CD14-positive monocyte (primary cell): Measurements from ENCODE around the gene POP4. TPM values are rescaled to one million over a fixed set of nuclear protein-coding genes. Genes with fewer than 3 reads are reported as not detected.
A peak's percentile ranks its signal among the peaks of the same experiment; 100 is the strongest.

Experiments used
- DNase-seq, 3 donors: peaks; one replicate each; pipeline ENCODE4 v3.0.0-alpha.2; 2011 to 2022
- H2AFZ ChIP-seq: 2 replicates; pipeline ENCODE4 v1.6.0; 2012; ENCODE audit warnings: mild to moderate bottlenecking, low read depth, low read length, inconsistent platforms; ENCODE audit not compliant: insufficient read depth, poor library complexity, severe bottlenecking
- H3K27ac ChIP-seq, 2 donors: 1 replicate in 1 of 2; 2 replicates in 1 of 2; pipeline ENCODE4 v1.5.1; 2012 to 2013; ENCODE audit warnings: low read length in 2 of 2, control low read depth in 1 of 2, inconsistent platforms in 1 of 2, low read depth in 1 of 2, mild to moderate bottlenecking in 1 of 2
- H3K27me3 ChIP-seq, 2 donors: one replicate each; pipeline versions ENCODE4 v1.6.0 to v1.6.1; 2011 to 2013; ENCODE audit warnings: low read length in 2 of 2; ENCODE audit not compliant: control insufficient read depth in 2 of 2, insufficient read depth in 2 of 2
- H3K36me3 ChIP-seq, 2 donors: replicated peaks in 1 of 2; 1 replicate in 1 of 2; 2 replicates in 1 of 2; pipeline versions ENCODE4 v1.5.1 to v1.6.1; 2012 to 2013; ENCODE audit warnings: low read length in 2 of 2, control low read depth in 1 of 2, inconsistent platforms in 1 of 2, mild to moderate bottlenecking in 1 of 2; ENCODE audit not compliant: insufficient read depth in 2 of 2, control insufficient read depth in 1 of 2
- H3K4me1 ChIP-seq, 2 donors: 1 replicate in 1 of 2; 2 replicates in 1 of 2; pipeline versions ENCODE4 v1.5.1 to v1.6.1; 2012 to 2013; ENCODE audit warnings: low read length in 2 of 2, control low read depth in 1 of 2, inconsistent platforms in 1 of 2, mild to moderate bottlenecking in 1 of 2, moderate library complexity in 1 of 2; ENCODE audit not compliant: insufficient read depth in 2 of 2, control insufficient read depth in 1 of 2
- H3K4me2 ChIP-seq: replicated peaks from 2 replicates; pipeline ENCODE3; 2012; ENCODE audit warnings: low read length, moderate library complexity, mild to moderate bottlenecking; ENCODE audit not compliant: poor library complexity, severe bottlenecking; ENCODE audit errors: extremely low read depth
- H3K4me3 ChIP-seq, 3 experiments: fragments of 200-600 bp in 1 of 3; sonication (generic) in 1 of 3; replicated peaks in 1 of 3; 1 replicate in 2 of 3; 2 replicates in 1 of 3; pipeline ENCODE4 v1.5.1; 2011 to 2013; ENCODE audit warnings: low read length in 3 of 3, mild to moderate bottlenecking in 3 of 3, control low read depth in 2 of 3, low read depth in 2 of 3, inconsistent platforms in 1 of 3, moderate library complexity in 1 of 3
- H3K79me2 ChIP-seq: 2 replicates; pipeline ENCODE4 v1.6.0; 2012; ENCODE audit warnings: mild to moderate bottlenecking, control low read depth, inconsistent platforms, low read length, moderate library complexity; ENCODE audit not compliant: insufficient read depth
- H3K9ac ChIP-seq: 2 replicates; pipeline ENCODE4 v1.6.0; 2017; ENCODE audit warnings: low read length, mild to moderate bottlenecking; ENCODE audit not compliant: insufficient read depth, poor library complexity, severe bottlenecking
- H3K9me3 ChIP-seq, 2 donors: replicated peaks in 1 of 2; 1 replicate in 1 of 2; 2 replicates in 1 of 2; pipeline versions ENCODE4 v1.5.1 to v1.6.1; 2012 to 2013; ENCODE audit warnings: low read length in 2 of 2, control low read depth in 1 of 2; ENCODE audit not compliant: control insufficient read depth in 1 of 2, insufficient read depth in 1 of 2
- H4K20me1 ChIP-seq: 2 replicates; pipeline ENCODE4 v1.6.0; 2012; ENCODE audit warnings: mild to moderate bottlenecking, low read length, control low read depth, moderate library complexity; ENCODE audit not compliant: insufficient read depth
- H3K27ac Mint-ChIP-seq, 7 donors: one replicate each; pipeline ENCODE4 v1.8.0; 2020; ENCODE audit warnings: mild to moderate bottlenecking in 7 of 7, mixed read lengths in 7 of 7, moderate library complexity in 6 of 7, inconsistent platforms in 2 of 7
- H3K27me3 Mint-ChIP-seq, 3 donors: one replicate each; pipeline ENCODE4 v1.8.0; 2021 to 2022; ENCODE audit warnings: low read depth in 3 of 3, mild to moderate bottlenecking in 3 of 3, mixed read lengths in 3 of 3, moderate library complexity in 3 of 3, inconsistent platforms in 1 of 3
- H3K36me3 Mint-ChIP-seq, 2 donors: one replicate each; pipeline ENCODE4 v1.8.0; 2020; ENCODE audit warnings: mixed read lengths in 2 of 2, inconsistent platforms in 1 of 2, mild to moderate bottlenecking in 1 of 2
- H3K4me1 Mint-ChIP-seq: one replicate; pipeline ENCODE4 v1.8.0; 2020; ENCODE audit warnings: mild to moderate bottlenecking, mixed read lengths
- H3K4me3 Mint-ChIP-seq, 2 donors: one replicate each; pipeline ENCODE4 v1.8.0; 2020; ENCODE audit warnings: mild to moderate bottlenecking in 2 of 2, mixed read lengths in 2 of 2, moderate library complexity in 1 of 2
- H3K9me3 Mint-ChIP-seq, 7 donors: one replicate each; pipeline ENCODE4 v1.8.0; 2020 to 2022; ENCODE audit warnings: mixed read lengths in 7 of 7, mild to moderate bottlenecking in 6 of 7, moderate library complexity in 6 of 7, inconsistent platforms in 2 of 7
- CTCF ChIP-seq: fragments of 200-600 bp; IDR thresholded peaks from one replicate; pipeline ENCODE4 v1.8.0; 2022; ENCODE audit warnings: antibody characterized with exemption, mild to moderate bottlenecking
- WGBS: methylation state at CpG from one replicate; pipeline ENCODE4 v1.1.5; 2013; ENCODE audit warnings: missing lambda C conversion rate; ENCODE audit not compliant: insufficient coverage; 5-methylcytosine and 5-hydroxymethylcytosine counted together
- intact Hi-C, 2 donors: fragments of 100-400 bp; cut with micrococcal nuclease; formaldehyde crosslinking; loops; one replicate each; pipeline versions ENCODE4 v1.15.0 to v1.15.1; 2023
- polyA plus RNA-seq, 3 donors: library from polyadenylated mRNA; depleted of rRNA in 1 of 3; unstranded in 2 of 3; stranded (reverse) in 1 of 3; fragments of 300-500 nt in 2 of 3; fragments of >200 nt in 1 of 3; fragmentation: Illumina TruSeq in 2 of 3; gene quantifications; 1 replicate in 2 of 3; 2 replicates in 1 of 3; pipeline ENCODE4 v1.2.3, GENCODE V29; 2012 to 2021

The POP4 gene
- polyA plus RNA-seq, 3 donors = 49.9 to 162 (median 161) TPM

- no peak overlapping the region for H3K4me2 ChIP-seq
- peaks cover 44 to 63% of the 10 kb centered on the region in 2 donors for H3K36me3 ChIP-seq
- DNase-seq = no peak
- 97% methylated on average over 6 of the region's 11 CpGs for WGBS
- H2AFZ ChIP-seq = no peak overlapping the region
- Mint-ChIP-seq H3K36me3 (peaks cover 48 to 55% of the 10 kb centered on the region in 2 donors), H3K4me3 (no peak overlapping the region), H3K4me1 (peaks cover 18% of the 10 kb centered on the region), H3K27ac (peak overlapping the region in 1 of 7 donors; percentile 12), H3K9me3 (no peaks in the 10 kb centered on the region), H3K27me3 (peaks cover 0 to 4% (median 1%) of the 10 kb centered on the region in 3 donors)
- H4K20me1 ChIP-seq = no peaks in the 10 kb centered on the region
- no peak overlapping the region for H3K4me3 ChIP-seq
- no peak overlapping the region for H3K9ac ChIP-seq
- peak overlapping the region in 1 of 2 donors; percentile 8 for H3K27ac ChIP-seq
- H3K79me2 ChIP-seq = peaks cover 21% of the 10 kb centered on the region
- intact Hi-C loops = loop anchor here (2.0 to 10.0 kb wide), 8 partner anchors 58 to 1815 kb away; partner anchors contain the start of genes C19orf12 (in 2 of the 2), PLEKHF1 (in 2 of the 2), URI1 (in 2 of the 2) and UQCRFS1 (in 1 of the 2)
- H3K9me3 ChIP-seq = no peaks in the 10 kb centered on the region
- H3K27me3 ChIP-seq = no peaks in the 10 kb centered on the region
- peaks cover 13% of the 10 kb centered on the region in 2 donors for H3K4me1 ChIP-seq
- no peak for TF ChIP-seq CTCF
These were observed 3.6 kb downstream of the POP4 start for GRCh38 chr19:29609636-29610035.

GRCh38 chr19:29610213-29610573 is 4.1 kb downstream of the POP4 start:
- H3K36me3 ChIP-seq = peaks cover 49 to 68% of the 10 kb centered on the region in 2 donors
- Mint-ChIP-seq H3K36me3 (peaks cover 51 to 61% of the 10 kb centered on the region in 2 donors), H3K27me3 (peaks cover 0 to 4% (median 1%) of the 10 kb centered on the region in 3 donors), H3K4me3 (no peak overlapping the region), H3K9me3 (no peaks in the 10 kb centered on the region), H3K4me1 (peaks cover 16% of the 10 kb centered on the region), H3K27ac (peak overlapping the region in 1 of 7 donors; percentile 76)
- DNase-seq = no peak
- 86% methylated on average over 22 of the region's 22 CpGs for WGBS
- peak overlapping the region in 1 of 2 donors; percentile 8 for H3K27ac ChIP-seq
- H3K27me3 ChIP-seq = no peaks in the 10 kb centered on the region
- intact Hi-C loops = loop anchor here (2.0 to 5.0 kb wide), 2 partner anchors 57 to 105 kb away; partner anchors contain the start of genes PLEKHF1 (in 2 of the 2) and C19orf12 (in 1 of the 2)
- no peak overlapping the region for H3K4me3 ChIP-seq
- H3K9me3 ChIP-seq = no peaks in the 10 kb centered on the region
- H3K79me2 ChIP-seq = peaks cover 21% of the 10 kb centered on the region
- H3K4me1 ChIP-seq = peaks cover 11 to 12% of the 10 kb centered on the region in 2 donors
- H4K20me1 ChIP-seq = no peaks in the 10 kb centered on the region
- no peak overlapping the region for H3K9ac ChIP-seq
- H3K4me2 ChIP-seq = no peak overlapping the region
- no peak overlapping the region for H2AFZ ChIP-seq
- no peak for TF ChIP-seq CTCF
